GM19025 (cell line): Measurements from ENCODE around the gene CTTNBP2.

Source experiments
- ATAC-seq: cut with Tn5 transposase; IDR thresholded peaks from one replicate; pipeline ENCODE4 v1.9.1; 2021; ENCODE audit warnings: mild to moderate bottlenecking, low read depth, moderate library complexity; ENCODE audit not compliant: unreplicated experiment

CTTNBP2 gene

DNA sequence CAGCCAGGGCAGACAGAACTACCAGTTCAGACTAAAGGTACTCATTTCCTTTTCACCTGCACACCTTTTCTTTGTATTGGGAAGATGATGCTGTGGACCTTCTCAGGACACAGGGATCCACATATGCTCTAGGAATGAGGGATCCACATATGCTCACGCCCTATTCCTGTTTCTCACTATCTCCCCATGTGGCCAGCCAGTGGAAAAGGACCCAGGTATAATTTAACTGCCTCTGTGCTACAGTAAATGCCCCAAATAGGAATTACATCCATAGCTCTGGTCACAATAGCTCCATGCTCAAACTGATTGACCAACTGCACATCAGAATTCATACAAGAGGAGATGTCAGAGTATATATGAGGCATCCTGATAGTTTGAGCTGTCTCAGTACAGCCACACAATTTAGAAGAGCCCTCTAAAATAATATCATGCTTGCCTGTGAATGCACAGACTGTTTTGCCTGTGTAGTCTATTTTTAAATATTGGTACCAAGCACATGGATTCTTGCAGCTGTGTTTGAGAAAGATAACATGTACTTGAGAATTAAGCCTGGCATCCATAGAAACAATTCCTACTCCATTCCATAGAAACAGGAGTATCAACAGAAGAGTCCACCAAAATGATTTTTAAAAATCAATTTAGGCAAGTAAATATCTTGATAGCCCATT is 43.7 kb downstream of the CTTNBP2 start:
- ATAC-seq, result no peak

DNA sequence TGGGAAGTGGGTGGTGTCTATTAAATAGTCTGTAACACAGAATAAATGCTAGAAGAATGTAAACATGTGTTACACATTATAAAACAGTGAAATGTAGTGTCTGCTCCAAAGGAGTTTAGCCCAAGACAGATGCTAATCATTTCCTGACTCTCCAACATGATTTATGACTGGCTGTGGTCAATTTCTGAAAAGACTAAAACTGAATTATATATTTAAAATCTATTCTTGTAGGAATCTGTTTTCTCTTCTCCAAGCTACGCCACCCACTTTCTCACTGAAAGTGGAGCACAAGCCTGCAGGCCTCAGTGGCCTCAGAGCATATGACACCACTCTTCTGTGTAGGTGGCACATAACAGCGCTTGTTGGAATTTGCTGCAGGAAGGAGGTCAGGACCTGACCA is 44.4 kb downstream of the CTTNBP2 start:
- no peak for ATAC-seq

DNA sequence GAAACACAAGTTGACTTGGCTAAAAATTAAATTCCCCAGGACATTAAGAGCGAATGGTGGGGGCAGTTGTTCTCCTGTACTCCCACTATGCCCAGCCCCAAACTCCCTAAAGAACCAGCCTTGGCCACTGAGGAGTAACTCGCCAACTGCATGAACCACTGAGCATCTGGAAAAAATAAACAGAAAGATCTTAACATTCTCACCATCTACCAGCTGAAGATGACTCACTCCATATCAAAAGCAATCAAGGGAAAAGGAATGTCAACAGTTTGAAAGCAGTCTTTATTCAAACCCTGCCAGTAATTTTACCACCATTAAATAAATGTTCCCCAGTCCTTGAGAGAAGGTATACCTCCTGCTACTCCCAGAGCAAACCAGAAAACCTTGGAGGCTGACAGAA is 45.4 kb downstream of the CTTNBP2 start:
- no peak for ATAC-seq

DNA sequence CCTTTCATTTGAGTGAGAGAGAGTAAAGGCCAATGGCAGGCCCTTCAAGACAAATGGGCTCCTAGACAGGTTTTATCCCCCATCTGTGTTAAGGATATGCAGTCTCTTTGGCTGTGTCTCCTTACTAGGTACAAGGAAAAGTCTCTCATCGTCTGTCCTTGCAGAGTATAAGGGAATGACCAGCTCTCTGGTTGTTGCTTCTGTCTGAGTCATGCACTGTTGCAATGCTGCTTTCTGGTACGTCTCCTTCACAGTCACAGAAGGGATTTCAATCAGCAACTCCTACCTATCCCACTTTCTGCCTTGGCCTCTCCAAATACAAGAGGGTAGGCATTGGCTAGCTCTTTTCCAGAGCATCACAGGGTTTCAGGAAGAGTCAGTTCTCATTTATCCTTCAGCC is 48.1 kb downstream of the CTTNBP2 start:
- no peak for ATAC-seq

DNA sequence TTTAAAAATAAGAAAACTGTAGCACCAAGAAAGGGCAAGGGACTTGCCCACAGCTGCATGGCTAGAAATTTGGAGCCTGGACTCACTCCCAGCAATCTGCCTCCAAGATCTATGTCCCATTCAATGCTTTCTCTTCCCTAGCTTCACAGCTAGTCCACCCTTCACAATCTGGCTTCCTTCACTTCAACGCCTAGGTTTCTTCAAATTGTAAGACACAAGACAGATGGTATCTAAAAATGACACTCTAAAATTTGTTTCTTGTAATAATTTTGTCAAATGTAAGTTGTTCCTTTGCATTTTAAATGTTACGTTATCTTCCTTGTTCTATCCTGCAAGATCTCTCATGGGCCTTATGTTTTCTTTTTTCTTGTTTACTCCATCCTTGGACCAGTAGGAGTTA is 48.6 kb downstream of the CTTNBP2 start:
- ATAC-seq, result no peak

DNA sequence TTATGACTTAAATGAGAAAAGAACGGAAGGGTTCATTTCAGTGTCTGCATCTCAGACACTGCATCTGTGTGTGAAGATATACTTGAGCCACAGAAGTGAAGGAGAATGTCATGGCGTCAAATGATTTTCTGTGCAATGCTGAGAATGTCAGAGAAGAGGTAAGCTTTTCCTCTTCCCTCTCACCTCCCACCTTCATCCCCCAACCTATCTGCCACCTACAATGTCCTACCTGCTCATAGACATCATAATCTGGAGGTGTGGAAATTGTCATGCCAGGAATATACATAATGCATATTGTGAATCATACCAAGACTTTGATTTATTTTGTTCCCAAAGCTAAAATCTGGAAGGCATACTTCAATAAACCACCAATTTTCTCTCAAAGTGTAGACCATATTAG is 53.7 kb downstream of the CTTNBP2 start:
- no peak for ATAC-seq

DNA sequence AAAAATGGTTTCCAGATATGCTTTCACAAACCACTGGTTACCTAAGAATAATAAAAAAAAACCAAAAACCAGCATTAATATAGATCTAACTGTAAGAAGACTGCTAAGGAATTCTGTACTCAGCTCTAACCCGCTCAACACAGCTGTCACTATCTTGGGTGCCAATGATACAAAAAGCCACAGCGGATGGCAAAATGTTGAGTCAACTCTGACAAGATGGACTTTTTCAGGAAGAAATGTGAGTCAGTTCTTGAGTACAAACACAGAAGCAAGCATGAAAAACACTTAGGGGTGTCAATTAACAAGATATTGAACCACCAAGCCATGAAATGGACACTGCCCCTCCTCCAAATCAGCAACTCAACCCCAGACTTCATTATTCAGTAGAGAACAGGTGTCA is 55.0 kb downstream of the CTTNBP2 start:
- no peak for ATAC-seq

DNA sequence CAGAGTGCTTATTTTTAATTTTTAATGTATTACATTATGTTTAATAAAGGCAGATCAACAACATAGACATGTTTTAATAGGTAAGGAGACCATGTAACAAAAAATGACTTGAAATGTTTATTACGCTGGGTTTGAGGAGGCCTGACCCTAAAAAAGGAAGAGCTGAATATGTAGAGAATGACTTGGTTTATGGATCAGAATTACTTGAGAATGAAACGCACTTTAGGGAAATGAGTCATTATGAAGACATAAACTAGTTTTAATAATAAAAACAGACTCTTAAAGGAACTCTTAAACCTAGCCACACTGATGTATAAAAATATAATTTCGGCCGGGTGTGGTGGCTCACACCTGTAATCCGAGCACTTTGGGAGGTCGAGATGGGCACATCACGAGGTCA is 56.5 kb downstream of the CTTNBP2 start:
- ATAC-seq, result no peak

DNA sequence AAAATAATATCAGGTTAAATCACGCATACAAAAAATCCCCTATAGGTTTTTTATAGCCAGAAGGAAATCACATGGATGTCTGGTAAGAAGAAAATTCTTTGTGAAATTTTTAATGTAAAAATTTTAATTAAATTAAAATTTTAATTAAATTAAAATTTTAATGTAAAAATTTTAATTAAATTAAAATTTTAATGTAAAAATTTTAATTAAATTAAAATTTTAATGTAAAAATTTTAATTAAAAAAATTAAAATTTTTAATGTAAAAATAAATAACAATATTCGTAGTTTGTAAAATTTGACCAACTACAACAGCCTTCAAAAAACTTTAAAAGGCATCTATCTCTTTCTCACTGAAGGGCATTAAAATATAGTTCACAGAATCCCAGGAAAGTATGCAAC is 61.5 kb downstream of the CTTNBP2 start:
- ATAC-seq, result no peak

DNA sequence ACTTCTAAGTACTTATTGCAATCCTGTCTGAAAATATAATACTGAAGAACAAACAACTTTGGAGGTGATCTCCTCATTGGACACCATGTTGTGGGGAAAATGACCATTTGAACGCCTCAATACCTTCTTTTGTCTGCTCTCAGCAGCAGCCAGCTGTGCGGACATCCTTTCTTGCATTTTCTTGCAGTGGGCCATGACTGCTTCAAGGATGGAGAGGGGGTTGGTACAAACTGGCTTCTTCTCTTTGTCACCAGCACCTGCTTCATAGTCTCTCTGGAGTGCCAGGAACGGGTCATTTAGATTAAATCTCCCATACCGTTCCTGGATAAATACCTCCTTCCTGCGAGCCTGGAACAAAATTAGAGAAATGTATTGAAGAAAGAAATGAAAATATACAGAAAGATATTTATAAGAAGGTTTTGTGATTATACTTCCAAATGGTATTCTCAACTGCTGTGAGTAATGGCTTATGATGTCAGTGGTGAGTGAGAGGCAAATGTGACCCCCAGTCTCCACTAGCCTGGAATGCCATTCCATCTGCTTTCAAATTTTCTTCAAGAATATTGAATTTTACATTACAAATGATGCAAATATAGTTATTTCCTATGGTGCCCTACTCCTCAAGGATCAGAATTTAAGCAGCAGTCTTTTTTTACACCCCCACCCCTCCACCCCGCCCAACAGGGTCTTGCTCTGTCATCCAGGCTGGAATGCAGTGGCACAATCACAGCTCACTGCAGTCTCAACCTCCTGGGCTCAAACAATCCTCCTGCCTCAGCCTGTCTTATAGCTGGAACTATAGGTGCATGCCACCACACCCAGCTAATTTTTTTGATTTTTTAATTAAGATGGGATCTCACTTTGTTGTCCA is 62.4 kb downstream of the CTTNBP2 start:
- ATAC-seq, result no peak

DNA sequence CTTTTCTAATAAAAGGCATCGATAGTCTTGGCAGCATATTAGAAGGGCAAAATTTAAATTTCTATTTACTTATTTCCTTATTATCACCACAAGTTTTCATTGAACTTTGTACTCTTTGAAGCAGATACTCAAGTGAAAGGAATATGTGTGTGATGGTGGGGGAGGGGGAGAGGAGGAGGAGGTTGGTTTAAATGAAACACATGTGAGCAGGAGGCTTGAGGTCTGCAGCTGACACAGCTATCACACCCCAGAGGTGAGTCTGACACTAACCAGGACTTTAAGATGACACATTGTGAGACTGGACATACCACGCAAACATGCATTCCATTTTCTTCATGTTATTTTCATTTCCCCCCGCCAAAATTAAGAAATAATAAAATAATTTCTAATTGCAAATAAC is 63.3 kb downstream of the CTTNBP2 start:
- ATAC-seq, result no peak

DNA sequence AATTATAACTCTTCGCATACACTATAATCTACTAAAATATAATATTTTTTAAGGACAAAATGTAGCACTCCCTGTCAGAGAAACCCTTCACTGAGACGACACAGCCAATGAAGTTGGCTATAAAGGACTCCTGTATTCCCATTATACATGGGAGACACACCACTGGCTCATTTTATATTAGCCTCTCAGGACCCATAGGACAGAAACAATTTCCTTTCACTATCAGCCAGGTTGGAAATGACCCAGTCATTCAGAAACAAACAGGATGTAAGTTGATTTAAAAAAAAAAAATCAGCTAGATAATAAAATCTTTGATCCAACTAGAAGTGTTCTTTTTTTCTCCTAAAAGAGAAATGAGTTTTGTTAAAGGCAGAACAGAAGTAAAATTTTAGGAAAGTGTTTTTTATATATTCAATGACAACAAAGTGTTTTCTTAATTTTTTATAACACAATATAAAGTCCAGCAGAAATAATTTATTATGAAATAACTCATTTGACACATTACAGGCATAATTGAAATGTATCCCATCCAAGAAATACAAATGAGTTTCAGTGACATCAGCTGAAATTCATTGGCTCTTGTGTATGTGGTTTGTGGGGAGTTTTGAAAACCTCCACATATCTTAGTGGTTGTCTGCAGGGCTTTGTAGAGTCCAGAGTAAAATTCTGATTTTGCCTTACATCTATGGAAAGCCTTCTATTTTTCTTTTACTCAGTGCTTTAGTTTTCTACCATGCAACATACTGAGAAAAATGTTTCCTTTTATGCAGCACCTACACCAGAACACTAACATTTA is 64.1 kb downstream of the CTTNBP2 start:
- no peak for ATAC-seq

DNA sequence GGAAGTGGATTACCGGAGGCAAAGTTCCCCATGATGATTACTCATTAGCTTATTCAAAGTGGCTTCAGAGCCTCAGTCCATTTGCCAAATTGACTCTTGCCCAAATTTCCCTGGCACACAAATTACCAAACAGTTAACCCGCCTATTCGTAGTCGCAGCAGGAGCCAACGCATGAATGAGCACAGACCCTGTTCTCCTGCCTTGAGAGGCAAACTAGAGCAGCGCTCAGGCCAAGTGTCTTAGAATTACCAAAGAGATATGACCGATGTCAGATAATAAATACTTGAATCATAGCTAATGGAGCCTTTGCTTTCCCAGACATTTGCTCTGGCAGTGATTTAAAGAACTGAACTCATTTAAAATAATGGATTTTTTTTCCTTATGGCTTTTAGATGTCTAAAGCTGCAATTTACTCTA is 64.9 kb downstream of the CTTNBP2 start:
- ATAC-seq, result no peak

DNA sequence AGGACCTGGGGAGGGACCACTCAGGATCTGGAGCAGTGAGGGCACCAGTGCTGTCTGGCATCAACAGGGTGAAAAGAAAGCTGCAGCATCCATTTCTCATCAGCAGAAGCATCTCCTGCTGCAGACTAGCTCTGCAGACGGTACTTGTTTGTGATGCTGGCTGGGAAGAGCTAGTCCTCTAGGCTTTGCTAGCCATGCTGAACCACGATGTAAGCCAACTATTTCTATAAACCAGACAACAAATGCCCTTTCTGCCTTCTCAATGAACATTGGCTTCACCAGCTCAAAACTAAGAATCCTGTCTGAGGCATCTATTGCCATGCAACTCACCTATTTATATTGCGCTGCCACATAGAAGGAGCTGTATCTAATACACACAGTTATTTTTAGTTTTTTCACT is 65.6 kb downstream of the CTTNBP2 start:
- no peak for ATAC-seq

DNA sequence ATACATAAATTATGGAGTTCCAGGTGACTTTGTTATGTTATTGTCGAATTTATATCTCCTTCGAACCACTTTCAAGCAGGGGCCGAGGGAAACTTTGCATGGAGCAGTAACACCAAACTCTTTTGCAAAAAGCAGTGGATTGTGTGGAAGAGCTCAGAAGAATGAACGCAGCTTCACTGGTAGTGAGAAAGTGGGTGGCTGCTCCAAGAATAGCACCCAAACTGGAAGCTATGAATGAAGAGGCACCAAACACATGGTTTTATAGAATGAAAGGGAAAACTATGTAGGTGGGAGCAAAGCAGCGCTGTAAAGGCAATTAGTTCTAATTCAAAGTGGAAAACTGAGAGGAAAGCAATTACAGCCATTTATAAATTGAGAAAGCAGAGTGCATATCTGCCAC is 67.2 kb downstream of the CTTNBP2 start:
- no peak for ATAC-seq

DNA sequence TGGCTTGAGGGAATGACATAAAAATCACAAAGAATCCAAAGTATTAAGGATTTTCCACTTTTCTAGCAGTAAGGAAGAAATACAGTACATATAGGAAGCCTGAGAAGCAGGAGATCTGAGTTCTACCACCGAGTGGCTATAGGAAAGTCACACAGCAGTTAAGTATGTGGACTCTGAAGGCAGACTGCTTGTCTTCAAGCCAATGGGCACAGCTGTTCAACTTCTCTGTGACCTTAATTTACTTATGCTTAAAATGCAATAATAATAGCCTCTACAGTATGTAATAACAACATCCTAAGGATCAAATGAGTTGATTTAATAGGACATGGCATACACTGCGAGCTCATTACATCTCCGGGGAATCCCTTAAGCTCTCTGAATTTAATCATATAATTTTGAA is 68.0 kb downstream of the CTTNBP2 start:
- ATAC-seq, result no peak

DNA sequence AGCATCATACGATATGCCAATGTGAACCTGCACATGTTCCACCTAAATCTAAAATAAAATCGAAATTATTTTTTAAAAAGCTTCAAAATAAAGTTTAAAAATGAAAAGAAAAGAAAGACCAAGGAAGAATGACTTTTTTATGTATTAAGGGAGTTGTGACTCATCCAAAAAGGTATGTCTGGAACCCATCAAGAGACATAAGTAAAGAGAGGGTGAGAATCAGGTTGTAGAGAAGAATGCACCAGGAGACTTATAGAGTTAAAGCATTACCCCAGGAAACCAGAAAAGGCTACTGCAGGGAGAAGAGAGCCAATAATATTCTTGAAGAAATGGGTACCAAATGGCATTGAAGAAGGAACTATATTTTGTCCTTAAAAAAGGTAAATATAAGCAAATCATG is 69.8 kb downstream of the CTTNBP2 start:
- ATAC-seq, result no peak

DNA sequence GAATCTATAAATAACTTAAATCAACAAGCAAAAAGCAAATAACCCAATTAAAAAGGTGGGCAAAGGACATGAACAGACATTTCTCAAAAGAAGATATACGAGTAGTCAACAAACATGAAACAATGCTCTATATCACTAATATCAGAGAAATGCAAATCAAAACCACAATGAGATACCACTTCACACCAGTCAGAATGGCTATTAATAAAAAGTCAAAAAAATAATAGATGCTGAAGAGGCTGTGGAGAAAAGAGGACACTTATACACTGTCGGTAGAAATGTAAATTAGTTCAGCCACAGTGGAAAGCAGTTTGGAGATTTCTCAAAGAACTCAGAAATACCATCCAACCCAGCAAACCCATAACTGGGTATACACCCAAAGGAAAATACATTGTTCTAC is 70.6 kb downstream of the CTTNBP2 start:
- no peak for ATAC-seq

DNA sequence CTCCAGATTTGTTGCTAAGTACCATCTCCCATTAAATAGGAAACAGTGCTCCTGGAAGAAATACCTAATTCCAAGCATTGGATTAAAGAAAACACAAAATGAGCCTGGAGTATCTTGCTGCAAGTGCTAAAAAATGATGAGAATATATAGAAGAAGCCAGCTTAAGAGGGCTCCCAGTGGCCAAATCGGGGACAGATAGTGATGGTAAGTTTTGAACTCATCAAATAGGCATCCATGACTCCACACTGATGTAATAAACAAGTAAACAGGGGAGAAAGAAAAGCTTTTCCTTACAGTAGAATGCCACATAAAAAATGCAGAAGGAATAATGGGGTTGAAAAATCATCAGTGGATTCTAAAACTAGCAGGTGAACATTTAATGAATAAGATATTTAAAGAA is 72.4 kb downstream of the CTTNBP2 start:
- ATAC-seq, result no peak

DNA sequence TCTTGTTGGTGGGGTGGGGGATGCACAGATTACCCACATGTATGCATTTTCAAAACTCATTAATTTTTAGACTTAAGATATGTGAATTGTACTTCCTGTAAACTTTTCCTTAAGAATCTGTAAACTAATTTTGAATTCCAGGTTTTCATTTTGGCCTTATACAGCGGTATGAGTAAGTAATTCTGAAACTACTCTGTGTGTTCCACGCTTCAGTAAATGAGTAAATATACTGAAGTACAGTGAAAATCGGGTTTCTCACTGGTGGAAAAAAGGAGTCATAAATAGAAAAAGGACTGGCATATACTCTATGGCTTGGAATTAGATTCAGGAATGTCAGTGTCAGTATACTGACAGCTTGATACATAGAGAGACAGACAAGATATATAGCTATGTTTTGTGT is 72.8 kb downstream of the CTTNBP2 start:
- ATAC-seq, result no peak

DNA sequence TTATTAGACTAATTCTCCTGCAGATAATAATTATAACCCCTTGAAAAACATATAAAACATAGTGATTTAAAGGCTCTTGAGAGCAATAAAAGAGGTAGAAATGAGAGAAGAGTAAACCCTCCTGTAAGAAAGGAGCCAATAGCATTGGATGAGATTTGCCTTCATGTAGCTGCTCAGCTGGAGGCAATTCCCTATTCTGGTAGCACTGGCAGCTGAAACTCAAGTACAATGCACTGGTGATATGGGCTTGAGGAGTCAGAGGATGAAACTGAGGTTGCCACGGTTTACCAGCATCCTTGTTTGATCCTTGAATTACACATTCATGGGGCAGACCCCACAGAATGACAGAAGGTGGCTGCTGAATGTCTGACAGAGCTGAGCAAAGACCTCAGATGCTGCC is 76.4 kb downstream of the CTTNBP2 start:
- ATAC-seq, result no peak
